Chondrocyte (in vitro differentiated cells): ENCODE measurements around the gene SLC25A48. TPM values are rescaled to one million over a fixed set of nuclear protein-coding genes. Genes with fewer than 3 reads are reported as not detected.

ENCODE experiments used
- DNase-seq: peaks from one replicate; pipeline ENCODE4 v3.0.0; 2021; ENCODE audit warnings: mixed read lengths, low spot score
- H3K27ac Mint-ChIP-seq: one replicate; pipeline ENCODE4 v1.8.0; 2021; ENCODE audit warnings: mild to moderate bottlenecking, moderate library complexity, mixed read lengths; ENCODE audit not compliant: unreplicated experiment
- H3K27me3 Mint-ChIP-seq: 2 replicates; pipeline ENCODE4 v1.8.0; 2021; ENCODE audit warnings: low read depth, mixed read lengths
- H3K36me3 Mint-ChIP-seq: 2 replicates; pipeline ENCODE4 v1.8.0; 2021; ENCODE audit warnings: low read depth, mixed read lengths
- H3K4me1 Mint-ChIP-seq: 2 replicates; pipeline ENCODE4 v1.8.0; 2021; ENCODE audit warnings: low read depth, mild to moderate bottlenecking, mixed read lengths
- H3K4me3 Mint-ChIP-seq: one replicate; pipeline ENCODE4 v1.8.0; 2021; ENCODE audit warnings: mild to moderate bottlenecking, moderate library complexity, mixed read lengths; ENCODE audit not compliant: unreplicated experiment
- H3K9me3 Mint-ChIP-seq: 2 replicates; pipeline ENCODE4 v1.8.0; 2021; ENCODE audit warnings: low read depth, mixed read lengths
- CTCF ChIP-seq: fragments of 200-600 bp; sonication (generic); IDR thresholded peaks from 2 replicates; pipeline ENCODE4 v1.5.0; 2021; ENCODE audit warnings: antibody characterized with exemption, mild to moderate bottlenecking, moderate library complexity
- total RNA-seq: library from RNA; stranded (reverse); gene quantifications from 3 replicates; pipeline ENCODE4 v1.2.1, GENCODE V29; 2021

SLC25A48 gene
- total RNA-seq, 1 donor from 2014 or later, result not detected

GRCh38 chr5:135873831-135874230 lies 39.4 kb downstream of the SLC25A48 start:
- Mint-ChIP-seq H3K4me3 (no peak overlapping the region), H3K27me3 (peaks cover 40% of the 10 kb centered on the region), H3K9me3 (no peaks in the 10 kb centered on the region), H3K36me3 (no peaks in the 10 kb centered on the region), H3K27ac (no peak overlapping the region), H3K4me1 (no peaks in the 10 kb centered on the region)
- no peak for DNase-seq
- TF ChIP-seq CTCF, result no peak

DNA sequence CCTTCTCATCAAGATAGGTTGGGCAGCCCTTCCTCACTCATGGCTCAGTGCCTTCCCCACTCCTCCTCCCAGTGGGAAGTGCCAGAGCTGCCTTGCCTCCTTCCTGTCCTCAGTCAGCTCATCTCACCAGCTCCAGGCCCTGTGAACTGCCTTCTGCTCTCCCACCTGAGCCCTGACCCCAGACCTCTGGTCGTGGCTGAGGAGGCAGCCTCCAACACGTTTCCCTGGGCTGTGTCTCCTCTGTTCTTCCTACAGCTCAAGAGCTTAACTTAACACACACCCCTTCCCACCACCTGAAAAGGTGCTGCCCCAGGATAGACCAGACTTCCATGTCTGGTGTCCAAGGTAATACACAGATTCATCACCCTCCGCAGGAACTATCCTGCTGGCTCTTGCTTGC lies 40.0 kb downstream of the SLC25A48 start:
- Mint-ChIP-seq H3K27me3 (peaks cover 35% of the 10 kb centered on the region), H3K4me1 (no peaks in the 10 kb centered on the region), H3K4me3 (no peak overlapping the region), H3K27ac (no peak overlapping the region), H3K9me3 (no peaks in the 10 kb centered on the region), H3K36me3 (no peaks in the 10 kb centered on the region)
- no peak for DNase-seq
- no peak for TF ChIP-seq CTCF

- Mint-ChIP-seq H3K27ac (no peak overlapping the region), H3K36me3 (no peaks in the 10 kb centered on the region), H3K4me3 (no peak overlapping the region), H3K27me3 (peaks cover 32% of the 10 kb centered on the region), H3K4me1 (no peaks in the 10 kb centered on the region), H3K9me3 (no peaks in the 10 kb centered on the region)
- TF ChIP-seq CTCF, result no peak
- no peak for DNase-seq
Observed at GRCh38 chr5:135875567-135875966, 41.1 kb downstream of the SLC25A48 start.

DNA sequence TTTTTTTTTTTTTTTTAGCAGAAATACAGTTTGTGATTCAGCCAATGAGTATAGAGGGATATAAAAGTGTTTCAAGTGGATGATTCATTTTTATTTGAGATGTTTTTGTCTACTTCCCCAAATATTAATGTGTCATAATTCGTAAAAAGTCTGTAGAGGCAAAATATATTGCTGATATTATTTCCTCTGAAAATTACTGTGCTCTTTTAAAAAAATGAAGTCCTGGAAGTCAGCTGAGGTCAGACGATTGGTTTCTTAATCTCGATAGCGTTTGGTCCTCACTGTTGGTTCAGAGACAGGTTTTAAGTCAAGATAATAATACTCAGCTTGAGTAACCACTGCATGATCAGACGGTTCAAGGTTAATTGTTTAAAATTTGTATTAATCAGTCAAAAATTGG lies 41.7 kb downstream of the SLC25A48 start:
- TF ChIP-seq CTCF, result no peak
- DNase-seq, result no peak

GRCh38 chr5:135877570-135878155 lies 43.2 kb downstream of the SLC25A48 start:
- H3K9me3 Mint-ChIP-seq, result no peaks in the 10 kb centered on the region
- H3K36me3 Mint-ChIP-seq, result no peaks in the 10 kb centered on the region
- H3K27me3 Mint-ChIP-seq, result peaks cover 37% of the 10 kb centered on the region
- no peak for TF ChIP-seq CTCF
- no peaks in the 10 kb centered on the region for H3K4me1 Mint-ChIP-seq
- H3K27ac Mint-ChIP-seq, result no peak overlapping the region
- no peak for DNase-seq
- no peak overlapping the region for H3K4me3 Mint-ChIP-seq

More for the DNA sequence above, 41.7 kb downstream of the SLC25A48 start:
- Mint-ChIP-seq H3K9me3 (no peaks in the 10 kb centered on the region), H3K4me1 (no peaks in the 10 kb centered on the region), H3K4me3 (no peak overlapping the region), H3K36me3 (no peaks in the 10 kb centered on the region), H3K27me3 (peaks cover 33% of the 10 kb centered on the region), H3K27ac (no peak overlapping the region)
